Mucosa of rectum (tissue), 2 donors: ENCODE data around the gene XAB2.

Source experiments
- H3K27ac ChIP-seq, 2 donors: one replicate each; pipeline ENCODE4 v1.7.0; 2013; ENCODE audit warnings: inconsistent platforms in 2 of 2, low read depth in 2 of 2, low read length in 2 of 2
- H3K27me3 ChIP-seq, 2 donors: one replicate each; pipeline ENCODE4 v1.7.0; 2013; ENCODE audit warnings: low read length in 2 of 2; ENCODE audit not compliant: control insufficient read depth in 2 of 2, insufficient read depth in 2 of 2
- H3K36me3 ChIP-seq, 2 donors: one replicate each; pipeline ENCODE4 v1.7.0; 2013; ENCODE audit warnings: low read length in 2 of 2; ENCODE audit not compliant: control insufficient read depth in 2 of 2, insufficient read depth in 2 of 2
- H3K4me1 ChIP-seq, 2 donors: one replicate each; pipeline ENCODE4 v1.7.0; 2013; ENCODE audit warnings: low read length in 2 of 2, mild to moderate bottlenecking in 1 of 2; ENCODE audit not compliant: control insufficient read depth in 2 of 2, insufficient read depth in 2 of 2
- H3K4me3 ChIP-seq, 2 donors: one replicate each; pipeline ENCODE4 v1.7.0; 2013; ENCODE audit warnings: low read length in 2 of 2
- H3K9ac ChIP-seq, 2 donors: one replicate each; pipeline ENCODE4 v1.7.0; 2013; ENCODE audit warnings: low read length in 2 of 2, low read depth in 1 of 2, mild to moderate bottlenecking in 1 of 2
- H3K9me3 ChIP-seq, 2 donors: one replicate each; pipeline ENCODE4 v1.7.0; 2013; ENCODE audit warnings: low read length in 2 of 2; ENCODE audit not compliant: control insufficient read depth in 2 of 2
- donor health status: healthy.
- donor health status: Normal muscosa, but diverticular disease.

XAB2 gene

DNA sequence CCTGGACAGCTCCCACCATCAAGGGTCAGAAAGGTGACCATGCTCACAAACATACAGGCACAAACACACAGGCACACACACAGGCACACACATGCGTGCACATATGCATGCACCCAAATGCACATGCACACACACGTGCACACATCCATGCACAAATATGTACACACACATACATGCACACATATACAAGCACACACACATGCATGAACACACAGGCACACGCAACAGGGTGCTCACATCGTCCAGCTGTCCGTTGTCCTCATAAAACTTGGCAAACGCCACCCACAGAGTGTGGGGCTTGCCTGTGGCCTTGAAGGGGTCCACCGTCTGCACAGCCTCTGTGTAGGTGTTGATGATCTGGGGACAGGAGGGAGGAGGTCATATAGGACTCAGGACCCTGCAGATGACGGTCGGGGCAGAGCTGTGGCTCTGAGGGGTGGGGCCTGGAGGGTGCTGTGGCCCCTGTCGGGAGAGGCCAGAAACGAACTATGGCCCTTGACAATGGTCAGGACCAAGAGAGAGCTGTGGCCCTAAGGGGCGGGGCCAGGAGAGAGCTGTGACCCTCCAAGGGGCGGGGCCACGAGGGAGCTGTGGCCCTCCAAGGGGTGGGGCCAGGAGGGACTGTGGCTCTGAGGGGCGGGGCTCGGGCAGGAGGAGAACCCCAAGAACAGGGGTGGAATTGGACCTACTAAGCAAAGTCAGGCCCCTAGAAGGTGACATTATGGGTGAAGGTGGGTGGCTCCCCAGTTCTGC, 6.2 kb downstream of the XAB2 start:
- no peak overlapping the region for H3K4me3 ChIP-seq
- no peaks in the 10 kb centered on the region for H3K27me3 ChIP-seq
- peaks cover 37 to 62% of the 10 kb centered on the region in 2 donors for H3K36me3 ChIP-seq
- H3K9me3 ChIP-seq = no peaks in the 10 kb centered on the region
- H3K27ac ChIP-seq = no peak overlapping the region
- no peak overlapping the region for H3K9ac ChIP-seq
- H3K4me1 ChIP-seq = peaks cover 19% of the 10 kb centered on the region in 2 donors

DNA sequence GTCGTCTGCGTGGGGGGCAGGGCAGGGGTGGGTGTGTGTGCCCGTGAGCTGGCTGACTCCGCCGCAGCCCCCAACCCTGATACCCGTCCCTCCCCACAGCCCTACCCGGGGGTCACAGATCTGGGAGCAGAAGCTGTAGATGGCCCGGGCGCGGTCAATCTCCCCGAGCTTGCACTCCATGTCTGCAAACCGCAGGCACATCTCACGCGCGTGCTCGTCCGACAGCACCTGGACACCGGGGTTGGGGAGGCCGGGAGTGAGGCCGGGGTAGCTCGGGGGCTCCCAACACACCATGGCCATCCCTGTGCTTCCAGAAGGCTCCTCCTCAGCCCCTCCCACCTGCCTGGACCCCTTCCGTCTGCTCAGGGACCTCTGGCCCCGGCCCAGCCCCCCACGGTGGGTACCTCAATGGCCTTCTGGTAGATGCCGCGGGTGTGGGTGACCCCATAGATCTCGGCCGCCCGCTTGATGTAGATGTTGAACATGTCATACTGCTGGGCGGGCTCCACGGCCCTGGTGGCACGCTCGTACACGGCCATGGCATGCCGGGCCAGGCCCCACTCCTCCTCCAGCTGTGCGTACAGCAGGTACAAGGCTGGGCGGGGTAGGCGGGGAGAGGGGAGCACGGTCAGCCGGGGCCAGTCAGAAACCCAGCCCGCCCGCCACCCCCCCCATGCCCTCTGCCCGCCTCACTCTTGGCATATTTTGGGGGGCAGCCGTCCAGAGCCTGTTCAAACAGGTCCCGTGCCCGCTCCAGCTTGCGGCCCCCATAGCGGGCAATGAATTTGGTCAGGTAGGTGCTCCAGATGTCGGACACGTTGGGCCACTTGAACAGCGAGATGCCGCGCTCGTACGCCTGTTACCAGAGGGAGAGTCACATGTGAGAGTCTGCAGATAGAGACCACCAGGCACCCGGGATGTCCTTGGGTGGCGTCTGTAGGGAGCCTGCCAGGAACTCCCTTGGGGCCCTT, 8.6 kb downstream of the XAB2 start:
- Histone ChIP-seq H3K36me3 (peaks cover 45 to 54% of the 10 kb centered on the region in 2 donors), H3K27me3 (no peaks in the 10 kb centered on the region), H3K9me3 (no peaks in the 10 kb centered on the region), H3K9ac (no peak overlapping the region), H3K27ac (no peak overlapping the region), H3K4me3 (no peak overlapping the region), H3K4me1 (peaks cover 15 to 20% of the 10 kb centered on the region in 2 donors)

DNA sequence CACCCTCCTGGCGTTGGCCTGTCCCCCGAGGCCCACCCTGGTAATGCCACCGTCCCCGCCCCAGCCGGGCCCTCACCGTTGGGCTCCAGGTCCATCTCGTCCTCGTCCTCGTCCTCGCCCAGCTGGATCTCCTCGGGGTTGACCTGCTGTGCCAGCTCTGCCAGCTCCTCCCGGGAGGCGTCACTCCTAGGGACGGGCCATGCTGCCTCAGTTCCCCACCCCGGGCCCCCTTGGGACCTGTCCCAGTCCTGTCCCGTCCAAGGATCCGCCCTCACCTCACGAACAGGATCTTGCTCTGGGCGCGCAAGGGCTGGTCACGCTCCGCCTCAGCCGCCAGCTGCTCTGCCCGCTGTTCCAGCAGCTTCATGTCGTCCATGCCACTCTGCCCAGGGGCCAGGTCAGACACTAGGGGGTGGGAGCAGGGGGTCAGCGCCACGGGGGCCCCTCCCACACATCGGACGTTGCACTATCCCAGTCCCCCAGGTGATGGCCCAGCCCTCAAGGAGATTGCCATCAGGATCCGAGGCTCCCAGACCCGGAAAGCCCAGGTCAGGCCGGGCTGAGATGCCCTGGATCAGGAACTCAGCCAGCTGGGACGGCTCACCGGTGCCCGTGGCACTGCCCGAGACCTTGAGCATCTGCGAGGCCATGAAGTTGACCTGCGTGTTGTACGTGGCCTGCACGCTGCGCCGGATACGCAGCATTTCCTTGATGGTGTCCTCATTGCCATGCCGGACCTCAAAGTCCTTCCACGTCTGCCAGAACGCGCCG, 9.5 kb downstream of the XAB2 start:
- Histone ChIP-seq H3K27me3 (no peaks in the 10 kb centered on the region), H3K4me1 (peaks cover 15 to 20% of the 10 kb centered on the region in 2 donors), H3K27ac (peak overlapping the region; percentile 80 to 83), H3K9me3 (no peaks in the 10 kb centered on the region), H3K4me3 (no peak overlapping the region), H3K9ac (no peak overlapping the region), H3K36me3 (peaks cover 43 to 50% of the 10 kb centered on the region in 2 donors)

DNA sequence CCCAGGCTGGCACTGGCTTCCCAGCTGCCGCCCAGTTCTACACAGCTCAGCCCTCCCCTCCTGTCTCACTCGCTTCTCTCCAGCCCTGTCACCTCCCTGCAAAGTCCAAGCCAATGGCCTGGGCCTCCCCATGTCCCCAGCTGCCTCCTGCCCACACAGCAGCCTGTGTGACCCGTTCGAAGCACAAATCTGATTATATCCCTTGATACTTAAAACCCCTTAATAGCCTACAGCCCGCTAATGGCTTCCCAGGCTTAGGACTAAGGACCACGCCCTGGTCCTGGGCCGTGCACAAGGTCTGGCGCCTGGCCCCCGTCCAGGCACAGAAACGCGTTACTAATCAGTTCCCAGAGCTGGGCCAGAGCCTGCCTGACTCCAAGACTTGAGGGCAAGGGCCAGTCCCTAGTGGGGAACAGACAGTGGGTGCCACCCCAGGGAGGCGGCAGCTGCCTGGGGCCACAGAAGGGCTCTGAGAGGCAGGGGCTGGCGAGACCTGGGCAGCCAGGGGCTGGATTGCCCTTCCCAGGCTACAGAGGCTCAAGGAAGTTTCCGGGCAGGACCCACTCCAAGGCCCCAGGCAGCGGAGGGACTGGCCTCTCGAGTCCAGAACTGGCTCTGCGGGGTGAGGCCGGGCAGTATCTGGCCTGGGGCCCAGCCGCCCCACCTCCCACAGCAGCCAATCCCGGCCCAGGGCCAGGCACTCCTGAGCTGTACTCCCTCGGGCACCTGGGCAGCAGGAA, 10.4 kb downstream of the XAB2 start:
- Histone ChIP-seq H3K9me3 (no peaks in the 10 kb centered on the region), H3K27ac (peak overlapping the region; percentile 80 to 83), H3K4me1 (peaks cover 15 to 20% of the 10 kb centered on the region in 2 donors), H3K4me3 (no peak overlapping the region), H3K27me3 (no peaks in the 10 kb centered on the region), H3K9ac (peak overlapping the region in 1 of 2 donors; percentile 47), H3K36me3 (peaks cover 40 to 42% of the 10 kb centered on the region in 2 donors)

DNA sequence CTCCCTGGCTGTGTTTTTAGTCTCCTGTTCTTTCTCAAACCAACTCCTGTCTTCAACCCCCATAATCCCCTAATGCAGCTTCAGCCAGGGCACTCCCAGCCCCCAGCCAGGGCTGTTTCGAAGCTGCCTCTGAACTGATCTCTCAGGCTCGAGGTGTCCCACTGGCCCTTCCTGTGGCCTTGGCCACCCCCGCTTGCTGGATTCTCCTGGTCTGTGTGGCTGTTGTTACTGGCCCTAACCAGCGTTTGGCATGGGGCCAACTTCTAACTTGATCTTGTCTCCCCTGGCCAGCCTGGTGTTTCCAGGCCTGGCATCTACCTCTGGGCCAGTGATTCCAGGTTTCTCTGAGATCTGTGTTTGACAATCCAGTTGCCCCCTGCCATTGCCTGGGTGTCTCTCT, 11.0 kb downstream of the XAB2 start:
- Histone ChIP-seq H3K4me3 (no peak overlapping the region), H3K27ac (peak overlapping the region; percentile 80 to 83), H3K27me3 (no peaks in the 10 kb centered on the region), H3K9me3 (no peaks in the 10 kb centered on the region), H3K9ac (peak overlapping the region in 1 of 2 donors; percentile 47), H3K36me3 (peaks cover 39 to 41% of the 10 kb centered on the region in 2 donors), H3K4me1 (peaks cover 15 to 20% of the 10 kb centered on the region in 2 donors)

DNA sequence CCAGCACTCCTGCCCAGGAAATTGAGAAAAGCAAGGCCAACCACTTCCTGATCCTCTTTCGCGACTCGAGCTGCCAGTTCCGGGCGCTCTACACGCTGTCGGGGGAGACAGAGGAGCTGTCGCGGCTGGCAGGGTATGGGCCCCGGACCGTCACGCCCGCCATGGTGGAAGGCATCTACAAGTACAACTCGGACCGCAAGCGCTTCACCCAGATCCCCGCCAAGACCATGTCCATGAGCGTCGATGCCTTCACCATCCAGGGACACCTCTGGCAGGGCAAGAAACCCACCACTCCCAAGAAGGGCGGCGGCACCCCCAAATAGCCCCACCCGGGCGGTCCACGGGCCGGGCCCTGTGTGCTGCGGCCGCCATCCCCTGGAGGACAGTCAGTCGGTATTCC, 11.6 kb downstream of the XAB2 start:
- H3K4me1 ChIP-seq = peaks cover 15 to 20% of the 10 kb centered on the region in 2 donors
- peaks cover 35% of the 10 kb centered on the region in 2 donors for H3K36me3 ChIP-seq
- no peaks in the 10 kb centered on the region for H3K9me3 ChIP-seq
- no peak overlapping the region for H3K27ac ChIP-seq
- no peaks in the 10 kb centered on the region for H3K27me3 ChIP-seq
- no peak overlapping the region for H3K9ac ChIP-seq
- no peak overlapping the region for H3K4me3 ChIP-seq

DNA sequence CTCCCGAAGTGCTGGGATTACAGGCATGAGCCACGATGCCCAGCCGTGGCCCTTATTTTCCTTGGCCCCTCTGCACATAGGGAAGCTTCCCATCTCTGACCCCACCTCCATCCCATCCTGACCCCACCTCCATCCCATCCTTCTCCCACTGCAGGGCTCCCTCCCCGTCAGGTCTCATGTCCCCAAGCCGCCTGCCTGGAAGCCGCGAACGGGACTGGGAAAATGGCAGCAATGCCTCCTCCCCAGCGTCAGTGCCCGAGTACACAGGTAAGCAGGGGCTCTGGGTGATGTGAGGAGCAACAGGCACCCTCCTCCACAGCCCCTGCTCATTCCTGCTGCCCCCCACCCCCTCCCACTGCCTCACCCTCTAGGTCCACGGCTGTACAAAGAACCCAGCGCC, 12.2 kb downstream of the XAB2 start:
- Histone ChIP-seq H3K27ac (no peak overlapping the region), H3K36me3 (peaks cover 29 to 30% of the 10 kb centered on the region in 2 donors), H3K4me3 (no peak overlapping the region), H3K4me1 (peaks cover 15 to 20% of the 10 kb centered on the region in 2 donors), H3K9me3 (no peaks in the 10 kb centered on the region), H3K9ac (no peak overlapping the region), H3K27me3 (no peaks in the 10 kb centered on the region)

DNA sequence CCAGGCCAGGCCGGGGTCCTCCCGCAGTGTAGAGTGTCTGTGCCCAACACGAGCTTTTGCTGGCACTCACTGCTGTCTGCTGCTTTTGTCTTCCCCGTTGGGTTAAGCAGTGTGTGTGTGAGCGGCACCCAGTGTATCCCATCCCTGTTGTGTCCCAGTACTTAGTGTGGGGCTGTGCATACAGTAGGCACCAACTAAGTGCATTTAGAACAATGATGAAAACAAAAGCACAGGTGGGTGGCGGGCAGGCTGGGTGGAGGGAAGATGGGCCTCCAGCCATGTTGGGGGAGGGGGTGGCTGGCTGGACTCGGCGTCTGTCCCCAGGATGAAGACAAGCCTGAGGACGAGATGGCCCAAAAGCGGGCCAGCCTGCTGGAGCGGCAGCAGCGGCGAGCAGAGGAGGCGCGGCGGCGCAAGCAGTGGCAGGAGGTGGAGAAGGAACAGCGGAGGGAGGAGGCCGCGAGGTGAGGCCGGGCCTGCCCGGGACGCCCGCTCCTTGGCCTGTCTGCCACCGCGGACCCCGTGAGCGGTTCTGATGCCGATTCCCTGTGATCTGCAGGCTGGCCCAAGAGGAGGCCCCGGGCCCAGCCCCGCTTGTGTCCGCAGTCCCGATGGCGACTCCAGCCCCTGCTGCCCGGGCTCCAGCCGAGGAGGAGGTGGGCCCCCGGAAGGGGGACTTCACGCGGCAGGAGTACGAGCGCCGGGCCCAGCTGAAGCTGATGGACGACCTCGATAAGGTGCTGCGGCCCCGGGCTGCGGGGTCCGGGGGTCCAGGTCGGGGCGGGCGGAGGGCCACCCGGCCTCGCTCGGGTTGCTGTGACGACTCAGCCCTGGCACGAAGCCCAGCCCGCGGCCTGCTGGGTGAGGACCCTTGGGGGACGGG, 14.2 kb downstream of the XAB2 start:
- Histone ChIP-seq H3K9me3 (no peaks in the 10 kb centered on the region), H3K4me3 (no peak overlapping the region), H3K27me3 (no peaks in the 10 kb centered on the region), H3K4me1 (peaks cover 15 to 19% of the 10 kb centered on the region in 2 donors), H3K27ac (no peak overlapping the region), H3K9ac (no peak overlapping the region), H3K36me3 (peaks cover 21 to 22% of the 10 kb centered on the region in 2 donors)
